Stimulated activated CD8-positive, alpha-beta memory T cell treated with anti-CD3 and anti-CD28 coated beads, Interleukin-15, amount 100 ng/mL, for 48 hours (primary cell): Measurements from ENCODE around the gene DPM1.
A peak's percentile ranks its signal among the peaks of the same experiment; 100 is the strongest.
"Not testable (repeated sequence)": the region's sequence is repeated elsewhere in the genome, so short reads cannot be mapped to it uniquely, and the experiment has no call there.

Experiments
- DNase-seq, 2 donors: peaks; one replicate each; pipeline ENCODE4 v3.0.0-alpha.2; 2020; ENCODE audit warnings: low read depth in 2 of 2

DPM1 gene

GRCh38 chr20:50980071-50980681 lies 21.8 kb upstream of the DPM1 start:
- peak in 1 of 2 donors; percentile 47 for DNase-seq

- DNase-seq, result not testable (repeated sequence)
Observed at GRCh38 chr20:50978533-50978932, 20.2 kb upstream of the DPM1 start.

- no peak for DNase-seq
Observed at GRCh38 chr20:50977066-50978021, 19.0 kb upstream of the DPM1 start.

GRCh38 chr20:50975701-50976330 lies 17.5 kb upstream of the DPM1 start:
- no peak for DNase-seq

- no peak for DNase-seq
Observed at GRCh38 chr20:50969912-50970311, 11.6 kb upstream of the DPM1 start.

- no peak for DNase-seq
Observed at GRCh38 chr20:50969435-50969834, 11.1 kb upstream of the DPM1 start.

GRCh38 chr20:50968289-50968688 lies 10.0 kb upstream of the DPM1 start:
- no peak for DNase-seq

GRCh38 chr20:50967586-50967985 lies 9.3 kb upstream of the DPM1 start:
- DNase-seq, result no peak

GRCh38 chr20:50959543-50960126 lies 1.3 kb upstream of the DPM1 start:
- DNase-seq, result no peak

GRCh38 chr20:50958615-50959542 lies 547 bp upstream of the DPM1 start, which contains the start of gene MOCS3:
TSS of gene MOCS3 (plus strand) at chr20:50958818. CDS start at chr20:50958843, 25 bp downstream.
- peak; percentile 66 to 70 for DNase-seq

- DNase-seq, result no peak
Observed at GRCh38 chr20:50957276-50957675, 1.1 kb downstream of the DPM1 start.

- DNase-seq, result no peak
Observed at GRCh38 chr20:50953821-50954220, 4.5 kb downstream of the DPM1 start.

- no peak for DNase-seq
Observed at GRCh38 chr20:50953196-50953595, 5.1 kb downstream of the DPM1 start.

- DNase-seq, result no peak
Observed at GRCh38 chr20:50948132-50948785, 10.1 kb downstream of the DPM1 start.

GRCh38 chr20:50943069-50943468 lies 15.3 kb downstream of the DPM1 start:
- DNase-seq, result no peak

- DNase-seq, result no peak
Observed at GRCh38 chr20:50933589-50933988, 24.7 kb downstream of the DPM1 start.

- no peak for DNase-seq
Observed at GRCh38 chr20:50932691-50933280, 25.5 kb downstream of the DPM1 start.

GRCh38 chr20:50932016-50932485 lies 26.3 kb downstream of the DPM1 start:
- no peak for DNase-seq

GRCh38 chr20:50931306-50932015 lies 26.9 kb downstream of the DPM1 start, which contains the start of gene ADNP:
TSS of gene ADNP (minus strand) at chr20:50931437. CDS start at chr20:50903996, 27,441 bp downstream.
- peak; percentile 71 to 77 for DNase-seq
